GM04504 (cell line): ENCODE data around the gene EXOC3L4.

Experiments
- DNase-seq: peaks from one replicate; pipeline ENCODE4 v3.0.0-alpha.2; 2012; ENCODE audit warnings: low read depth

Gene EXOC3L4

DNA sequence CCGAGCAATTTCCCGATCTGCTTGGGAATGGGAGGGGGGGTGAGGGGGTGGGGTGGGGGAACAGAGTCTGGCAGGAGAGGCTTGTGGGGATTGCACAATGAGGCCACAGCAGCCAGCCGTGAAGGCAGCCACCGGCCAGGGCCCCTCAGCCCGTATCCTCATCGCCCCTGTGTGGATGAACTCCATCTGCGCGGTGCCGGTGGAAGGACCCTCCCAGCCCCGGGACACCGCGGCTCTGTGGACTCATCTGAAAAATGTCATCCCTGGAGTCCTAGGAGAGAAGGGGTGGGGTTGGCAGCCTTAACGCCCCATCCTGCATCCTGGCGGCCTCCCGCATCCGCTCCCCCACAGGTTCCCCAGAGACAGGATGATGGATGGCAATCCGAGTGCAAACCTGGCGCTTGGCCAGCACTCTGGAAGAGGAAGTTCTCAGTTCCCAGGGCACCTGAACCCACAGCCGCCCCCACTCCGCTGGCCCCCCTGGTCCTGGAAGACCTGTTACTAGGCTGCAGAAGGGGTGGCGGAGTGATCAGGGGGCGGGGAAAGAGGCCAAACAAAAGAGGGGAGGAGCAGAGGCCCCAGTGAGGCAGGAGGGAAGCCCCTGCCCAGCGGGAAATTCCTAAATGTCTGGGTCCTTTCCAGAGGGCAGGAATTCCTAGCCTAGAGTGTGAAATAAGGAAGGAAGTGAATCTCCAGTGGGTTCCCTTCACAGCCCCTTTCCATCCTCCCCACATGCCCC lies 27.5 kb downstream of the EXOC3L4 start:
- no peak for DNase-seq

DNA sequence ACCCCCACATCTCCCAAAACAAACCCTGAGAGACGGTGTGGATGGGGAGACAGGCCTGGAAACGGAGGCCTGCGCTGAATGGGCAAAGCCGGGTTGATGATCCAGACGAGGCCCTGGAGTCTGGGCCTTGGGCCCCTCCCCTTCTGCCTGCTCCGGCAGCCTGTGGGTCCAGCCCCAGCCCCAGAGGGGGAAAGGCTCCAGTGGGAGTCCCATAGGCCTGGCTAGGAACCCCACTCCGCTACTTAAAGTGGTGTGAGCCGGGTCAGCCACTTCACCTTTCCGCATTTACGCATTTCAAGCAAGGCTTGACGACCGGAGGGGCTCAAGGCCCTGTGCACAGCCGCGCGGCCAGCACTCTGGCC lies 28.0 kb downstream of the EXOC3L4 start:
- DNase-seq: no peak

DNA sequence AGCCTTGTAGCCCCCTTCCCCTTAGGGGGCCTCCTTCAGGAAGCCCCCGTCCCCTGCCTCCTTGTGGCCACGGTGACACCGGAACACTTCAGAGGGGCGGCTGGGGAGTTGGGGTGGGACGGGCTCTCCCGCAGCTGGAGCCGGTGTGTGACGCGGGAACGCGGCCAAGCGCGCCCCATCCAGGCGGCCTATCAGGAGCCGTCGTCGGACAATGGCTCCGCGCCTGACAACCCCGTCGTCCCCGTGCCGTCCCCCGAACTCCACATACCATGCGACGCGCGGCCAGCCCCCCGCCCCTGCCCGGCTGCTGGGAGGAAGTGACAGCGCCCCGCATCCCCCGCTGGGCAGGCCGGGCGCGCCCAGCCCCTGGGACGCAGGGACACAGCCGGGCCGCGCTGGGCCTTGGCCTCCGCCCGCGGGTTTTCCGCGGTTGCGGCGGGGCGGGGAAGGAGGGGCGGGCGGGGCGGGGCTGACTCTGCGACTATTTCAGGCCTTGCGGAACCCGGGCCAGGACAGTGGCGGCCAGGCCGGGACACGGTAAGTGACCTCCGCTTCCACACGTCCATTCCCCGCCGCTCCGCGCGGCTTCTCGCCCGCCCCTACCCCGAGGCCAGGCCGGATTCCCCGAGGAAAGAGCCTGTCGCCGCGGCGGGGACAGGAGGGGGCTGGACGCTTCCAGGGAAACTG lies 28.6 kb downstream of the EXOC3L4 start, which contains the start of gene TNFAIP2:
Gene TNFAIP2 (plus strand): TSS at position 515 of the 687 bp plus-strand sequence. CDS start 2,997 bp downstream, outside the sequence.
- DNase-seq: no peak

DNA sequence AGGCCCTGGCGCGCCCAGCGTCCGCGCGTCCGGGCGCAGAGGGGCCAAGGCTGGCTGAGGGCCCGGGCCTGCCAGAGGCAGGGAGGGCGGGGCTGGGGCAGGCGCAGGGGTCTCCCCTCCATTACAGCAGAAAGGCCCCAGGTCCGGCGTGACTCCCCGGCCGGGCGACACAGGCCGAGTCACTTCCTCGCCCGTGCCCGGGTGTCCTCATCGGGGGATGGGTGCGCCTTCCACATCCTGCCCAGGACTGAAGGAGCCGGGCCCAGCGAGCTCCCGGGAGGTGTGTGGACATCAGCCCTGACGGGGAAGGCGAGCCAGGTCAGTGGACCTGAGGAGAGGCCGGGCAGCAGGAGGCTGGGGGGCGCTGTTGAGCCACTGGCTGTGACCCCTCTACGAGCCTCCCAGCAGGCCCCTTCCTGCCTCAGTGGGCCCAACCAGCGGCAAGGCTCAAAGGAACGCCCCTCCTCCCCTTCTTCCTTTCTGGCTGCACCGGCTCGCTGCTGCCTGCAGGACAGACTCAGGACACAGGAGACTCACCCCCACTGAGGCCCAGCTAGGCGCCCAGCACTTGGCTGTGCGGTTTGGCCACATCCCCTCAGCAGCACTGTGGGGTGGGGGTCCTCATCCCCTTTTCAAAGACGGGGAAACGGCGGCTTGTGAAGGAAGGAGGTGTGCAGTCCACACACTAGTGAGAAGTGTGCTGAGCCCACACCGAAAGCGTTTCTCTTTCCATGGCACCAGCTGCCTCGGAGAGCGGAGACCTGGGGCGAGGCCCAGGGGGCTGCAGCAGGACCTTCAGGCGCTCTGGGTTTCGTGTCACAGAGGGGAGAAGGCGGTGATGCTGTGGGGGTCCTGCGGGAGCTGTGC lies 29.3 kb downstream of the EXOC3L4 start:
- no peak for DNase-seq

DNA sequence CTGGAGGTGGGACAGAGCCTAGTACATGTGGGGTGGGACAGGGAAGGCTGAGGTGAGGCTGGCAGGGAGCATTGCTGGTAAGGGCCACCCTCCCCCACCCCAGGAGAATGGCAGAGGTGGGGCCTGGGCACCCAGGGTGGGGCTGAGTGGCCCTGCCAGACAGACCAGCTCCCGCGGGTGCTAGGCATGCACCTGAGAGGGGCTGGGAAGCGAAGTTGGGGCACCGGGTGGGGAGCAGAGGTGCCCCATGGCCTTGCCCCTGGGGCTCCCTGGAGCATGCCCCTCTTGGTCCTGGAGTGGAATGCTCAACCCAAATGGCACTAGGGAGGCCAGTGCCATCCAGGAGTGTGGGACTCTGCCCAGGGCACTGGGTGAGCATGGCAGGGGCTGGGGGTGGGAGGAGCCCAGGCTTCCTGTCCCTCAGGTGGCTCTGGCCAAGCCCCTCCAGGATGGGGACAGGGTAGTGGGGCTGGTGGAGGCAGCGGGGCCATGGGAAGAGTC lies 30.0 kb downstream of the EXOC3L4 start:
- DNase-seq: no peak

DNA sequence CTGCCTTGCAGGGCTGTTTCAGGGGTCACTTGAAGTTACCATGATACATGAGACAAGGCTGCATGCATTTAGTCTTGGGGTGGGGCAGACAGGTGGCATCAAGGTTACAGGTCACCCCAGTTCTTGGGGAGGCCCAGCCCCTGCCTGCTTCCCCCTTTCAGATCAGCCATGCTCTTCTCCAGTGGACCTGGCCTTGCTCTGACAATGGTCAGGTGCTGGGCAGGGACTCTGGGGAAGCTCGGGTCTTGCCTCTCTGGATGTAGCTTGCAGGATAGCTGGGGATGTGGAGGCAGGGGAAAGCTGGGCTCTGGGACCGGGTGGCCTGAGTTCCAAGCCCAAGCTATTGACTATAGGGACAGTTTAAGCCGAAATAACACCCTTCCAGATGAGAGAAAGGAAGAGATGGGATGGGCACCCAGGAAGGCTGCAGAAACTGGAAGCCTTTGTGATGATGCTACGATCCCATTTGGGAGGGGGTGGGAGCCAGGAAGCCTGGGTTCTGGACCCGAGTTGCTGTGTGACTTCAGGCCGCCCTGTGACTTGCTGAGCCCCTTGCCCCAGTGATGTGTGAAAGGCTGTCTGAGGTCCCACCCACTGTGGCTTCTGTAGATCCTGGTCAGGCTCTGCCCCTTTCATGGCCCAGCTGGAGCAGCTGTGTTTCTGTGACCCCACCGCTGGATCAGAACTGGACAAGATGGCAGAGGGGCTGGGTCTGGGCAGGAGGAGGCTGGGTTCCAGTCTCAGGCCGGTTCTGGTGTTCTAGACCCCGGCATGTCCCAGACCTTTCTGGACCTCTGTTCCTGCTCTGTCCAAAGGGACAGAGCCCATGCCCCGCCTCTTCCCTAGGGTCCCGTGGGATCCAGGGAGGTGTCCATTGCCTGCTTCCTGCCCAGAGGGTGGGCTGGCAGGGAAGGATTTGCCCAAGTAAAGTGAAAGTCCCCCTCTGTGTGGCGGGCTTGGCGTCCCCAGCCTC lies 30.9 kb downstream of the EXOC3L4 start:
- DNase-seq: no peak

DNA sequence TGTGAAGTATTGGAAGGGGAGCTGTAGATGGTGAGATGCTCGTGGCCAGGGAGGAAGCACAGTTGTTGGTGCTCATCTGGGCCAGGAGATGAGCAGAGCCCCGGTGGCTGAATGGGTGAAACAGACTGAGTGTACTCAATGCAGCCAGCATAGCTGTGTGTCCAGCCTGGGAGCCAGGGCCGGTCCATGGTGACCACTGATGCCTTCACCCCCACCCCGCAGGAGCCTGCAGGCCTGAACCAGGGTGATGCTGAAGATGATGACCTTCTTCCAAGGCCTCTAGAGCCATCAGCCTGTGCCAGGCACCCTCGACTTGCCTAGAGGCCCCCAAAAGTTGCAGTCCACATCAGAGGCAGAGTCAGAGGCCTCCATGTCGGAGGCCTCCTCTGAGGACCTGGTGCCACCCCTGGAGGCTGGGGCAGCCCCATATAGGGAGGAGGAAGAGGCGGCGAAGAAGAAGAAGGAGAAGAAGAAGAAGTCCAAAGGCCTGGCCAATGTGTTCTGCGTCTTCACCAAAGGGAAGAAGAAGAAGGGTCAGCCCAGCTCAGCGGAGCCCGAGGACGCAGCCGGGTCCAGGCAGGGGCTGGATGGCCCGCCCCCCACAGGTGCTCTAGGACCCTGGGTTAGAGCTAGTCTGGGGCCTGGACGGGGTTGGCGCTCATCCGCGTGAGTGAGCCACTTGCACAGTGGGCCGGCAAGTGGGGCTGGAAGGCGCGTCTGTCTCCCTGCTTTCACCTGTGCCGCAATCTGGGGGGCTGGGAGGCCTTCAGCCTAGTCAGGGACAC lies 31.8 kb downstream of the EXOC3L4 start:
- DNase-seq: no peak

DNA sequence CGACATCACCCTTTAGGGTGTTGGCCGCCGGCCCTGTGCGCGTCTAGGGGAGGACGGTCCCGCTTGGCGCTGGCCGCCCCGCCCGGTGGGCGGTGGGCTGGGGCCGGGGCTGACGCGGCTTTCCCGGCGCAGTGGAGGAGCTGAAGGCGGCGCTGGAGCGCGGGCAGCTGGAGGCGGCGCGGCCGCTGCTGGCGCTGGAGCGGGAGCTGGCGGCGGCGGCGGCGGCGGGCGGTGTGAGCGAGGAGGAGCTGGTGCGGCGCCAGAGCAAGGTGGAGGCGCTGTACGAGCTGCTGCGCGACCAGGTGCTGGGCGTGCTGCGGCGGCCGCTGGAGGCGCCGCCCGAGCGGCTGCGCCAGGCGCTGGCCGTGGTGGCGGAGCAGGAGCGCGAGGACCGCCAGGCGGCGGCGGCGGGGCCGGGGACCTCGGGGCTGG lies 32.4 kb downstream of the EXOC3L4 start:
- DNase-seq: no peak

DNA sequence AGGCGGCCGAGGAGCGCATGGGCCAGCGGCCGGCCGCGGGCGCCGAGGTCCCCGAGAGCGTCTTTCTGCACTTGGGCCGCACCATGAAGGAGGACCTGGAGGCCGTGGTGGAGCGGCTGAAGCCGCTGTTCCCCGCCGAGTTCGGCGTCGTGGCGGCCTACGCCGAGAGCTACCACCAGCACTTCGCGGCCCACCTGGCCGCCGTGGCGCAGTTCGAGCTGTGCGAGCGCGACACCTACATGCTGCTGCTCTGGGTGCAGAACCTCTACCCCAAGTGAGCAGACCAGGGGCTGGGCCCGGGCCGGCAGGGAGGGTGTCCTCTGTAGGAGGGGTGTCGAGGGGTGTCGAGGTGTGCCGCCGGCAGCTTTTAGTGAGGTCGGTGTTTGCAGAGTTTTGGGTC lies 32.8 kb downstream of the EXOC3L4 start:
- DNase-seq: no peak

DNA sequence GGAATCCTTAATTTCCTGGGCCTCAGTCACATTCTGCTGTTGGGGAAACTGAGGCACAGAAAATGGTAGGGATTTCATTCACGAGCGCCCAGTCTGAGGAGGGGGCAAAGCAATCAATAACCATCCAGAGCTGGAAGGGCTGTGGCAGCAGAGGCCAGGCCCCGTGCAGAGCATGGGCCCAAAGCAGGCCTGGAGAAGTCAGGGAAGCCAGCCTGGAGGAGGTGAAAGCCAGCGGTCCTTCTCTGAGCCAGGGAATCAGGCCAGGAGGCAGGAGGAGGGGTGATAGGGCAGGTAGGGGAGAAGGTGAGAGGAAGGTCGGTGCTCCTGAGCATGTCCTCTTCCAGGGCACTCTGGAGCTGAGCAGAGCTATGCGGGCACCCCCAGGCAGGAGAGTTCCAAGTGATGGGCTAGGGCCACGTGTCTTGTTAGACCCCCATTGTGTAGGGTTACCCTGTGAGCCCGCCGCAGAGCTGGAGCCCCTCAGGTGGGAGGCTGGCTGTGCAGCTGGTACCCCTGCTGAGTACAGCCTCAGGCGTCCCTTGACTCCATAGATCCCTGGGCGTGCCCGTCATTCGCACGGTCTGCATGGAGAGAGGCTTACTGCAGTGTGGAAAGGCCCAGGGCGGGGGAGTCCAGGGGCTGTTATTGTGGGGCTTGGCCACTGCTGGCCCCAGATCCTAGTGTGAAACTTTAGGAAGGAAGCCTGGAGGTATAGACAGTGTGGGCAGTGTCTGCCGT lies 33.5 kb downstream of the EXOC3L4 start:
- DNase-seq: no peak

DNA sequence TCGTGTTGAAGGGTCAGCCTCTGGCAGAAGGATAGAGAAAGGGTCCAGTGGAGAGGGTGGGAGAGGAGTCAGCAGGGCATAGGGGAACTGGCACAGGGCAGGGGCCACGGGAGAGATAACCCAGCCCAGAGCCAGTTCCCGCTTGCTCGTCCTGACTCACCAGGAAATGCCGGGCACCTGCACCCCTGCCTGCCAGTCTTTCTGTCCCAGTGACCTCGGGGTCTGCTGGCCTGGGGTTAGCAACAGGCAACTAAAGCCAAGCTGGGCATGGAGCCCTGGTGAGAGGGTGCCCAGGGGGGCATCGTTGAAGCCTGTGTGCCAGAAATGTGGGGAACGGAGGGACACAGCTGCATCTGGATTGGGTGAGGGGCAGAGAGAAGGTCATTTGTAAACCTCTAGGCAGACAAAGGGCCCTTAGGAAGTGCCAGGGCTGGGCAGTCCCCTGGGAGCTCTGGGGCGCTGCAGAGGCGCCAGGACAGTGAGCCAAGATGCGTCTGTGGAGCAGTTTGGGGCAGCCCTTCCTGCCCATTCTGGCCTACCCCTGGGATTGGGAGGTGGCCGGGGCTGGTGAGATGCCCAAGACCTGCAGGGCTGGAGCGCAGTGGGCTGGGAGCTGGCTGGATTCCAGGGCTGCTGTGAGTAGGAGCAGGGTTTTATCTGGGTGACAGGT lies 34.2 kb downstream of the EXOC3L4 start:
- no peak for DNase-seq

DNA sequence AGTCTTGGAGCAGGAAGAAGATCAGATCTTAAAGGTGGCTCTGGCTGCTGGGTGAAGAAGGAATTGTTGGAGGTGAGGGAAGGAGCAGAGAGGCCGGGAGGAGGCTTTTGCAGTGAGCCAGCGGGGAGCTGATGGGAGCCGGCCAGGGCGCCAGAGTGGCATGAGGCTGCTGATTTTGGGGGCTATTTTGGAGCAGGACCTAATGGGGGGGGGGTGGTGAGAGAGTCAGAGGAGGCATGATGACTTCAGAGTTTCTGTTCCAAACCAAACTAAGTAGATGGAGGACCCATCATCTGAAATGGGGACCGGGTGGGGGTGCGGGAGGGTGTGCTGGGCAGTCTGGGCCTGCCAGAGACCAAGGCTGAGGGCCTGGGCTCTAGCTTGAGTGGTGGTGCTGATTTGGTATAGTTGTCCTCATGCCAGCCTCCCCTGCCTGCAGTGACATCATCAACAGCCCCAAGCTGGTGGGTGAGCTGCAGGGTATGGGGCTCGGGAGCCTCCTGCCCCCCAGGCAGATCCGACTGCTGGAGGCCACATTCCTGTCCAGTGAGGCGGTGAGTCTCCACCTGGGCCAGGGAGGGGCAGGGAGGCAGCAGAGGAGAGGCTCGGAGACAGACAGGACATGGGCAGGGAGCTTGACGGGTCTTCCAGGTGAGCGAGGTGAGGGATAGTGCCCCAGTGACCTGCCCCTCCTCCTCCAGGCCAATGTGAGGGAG lies 34.9 kb downstream of the EXOC3L4 start:
- DNase-seq: no peak

DNA sequence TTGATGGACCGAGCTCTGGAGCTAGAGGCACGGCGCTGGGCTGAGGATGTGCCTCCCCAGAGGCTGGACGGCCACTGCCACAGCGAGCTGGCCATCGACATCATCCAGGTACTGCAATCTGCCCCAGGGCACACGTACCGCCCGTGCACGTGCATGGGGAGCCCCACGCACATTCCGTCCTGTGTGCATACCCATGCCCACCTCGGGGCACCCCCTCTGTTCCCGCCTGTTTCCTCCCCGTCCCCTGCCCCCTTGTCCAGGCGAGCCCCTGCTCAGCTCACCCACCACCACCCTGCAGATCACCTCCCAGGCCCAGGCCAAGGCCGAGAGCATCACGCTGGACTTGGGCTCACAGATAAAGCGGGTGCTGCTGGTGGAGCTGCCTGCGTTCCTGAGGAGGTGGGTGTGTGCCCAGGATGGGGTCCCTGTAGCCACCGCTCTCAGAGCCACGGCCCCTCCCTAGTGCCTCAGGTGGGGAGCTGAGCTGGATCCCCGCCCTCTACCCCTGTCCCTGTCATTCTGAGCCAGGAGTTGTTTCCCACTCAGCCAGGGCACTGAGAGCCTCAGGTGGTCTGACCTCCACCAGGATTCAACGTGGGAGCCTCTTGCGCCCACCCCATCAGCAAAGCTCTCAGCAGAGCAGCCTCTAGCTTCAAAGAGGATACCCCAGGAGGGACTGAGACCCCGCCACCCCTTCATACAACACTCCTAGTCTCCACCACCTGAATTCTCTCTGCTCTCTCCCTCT lies 35.7 kb downstream of the EXOC3L4 start:
- no peak for DNase-seq

DNA sequence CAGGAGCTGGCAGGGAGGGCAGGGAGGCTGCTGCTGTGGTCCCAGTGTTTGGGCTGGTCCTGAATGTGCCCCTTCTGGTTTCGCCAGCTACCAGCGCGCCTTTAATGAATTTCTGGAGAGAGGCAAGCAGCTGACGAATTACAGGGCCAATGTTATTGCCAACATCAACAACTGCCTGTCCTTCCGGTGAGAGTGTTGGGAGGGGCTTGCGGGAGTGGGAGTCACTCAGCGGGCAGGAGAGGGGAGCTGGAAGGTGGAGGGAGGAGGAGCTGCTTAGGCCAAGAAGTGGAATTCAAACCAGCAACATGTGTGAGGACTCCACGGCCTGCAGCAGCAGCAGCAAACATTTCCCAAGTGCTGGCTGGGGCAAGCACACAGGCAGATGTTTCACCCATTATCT lies 36.4 kb downstream of the EXOC3L4 start:
- DNase-seq: no peak

DNA sequence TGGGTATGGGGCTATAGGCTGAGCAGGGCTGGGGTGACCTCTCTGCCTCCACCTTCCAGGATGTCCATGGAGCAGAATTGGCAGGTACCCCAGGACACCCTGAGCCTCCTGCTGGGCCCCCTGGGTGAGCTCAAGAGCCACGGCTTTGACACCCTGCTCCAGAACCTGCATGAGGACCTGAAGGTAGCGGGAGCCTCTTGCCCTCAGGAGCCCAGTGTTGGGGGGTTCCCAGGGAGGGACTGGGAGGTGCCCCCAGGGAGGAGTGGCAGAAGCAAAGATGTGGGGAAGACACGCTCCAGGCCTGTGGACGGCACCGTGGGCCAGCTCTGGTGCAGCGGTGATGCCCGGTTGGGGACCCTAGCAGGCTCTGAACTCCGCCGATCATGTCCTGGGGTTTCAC lies 37.1 kb downstream of the EXOC3L4 start:
- no peak for DNase-seq

DNA sequence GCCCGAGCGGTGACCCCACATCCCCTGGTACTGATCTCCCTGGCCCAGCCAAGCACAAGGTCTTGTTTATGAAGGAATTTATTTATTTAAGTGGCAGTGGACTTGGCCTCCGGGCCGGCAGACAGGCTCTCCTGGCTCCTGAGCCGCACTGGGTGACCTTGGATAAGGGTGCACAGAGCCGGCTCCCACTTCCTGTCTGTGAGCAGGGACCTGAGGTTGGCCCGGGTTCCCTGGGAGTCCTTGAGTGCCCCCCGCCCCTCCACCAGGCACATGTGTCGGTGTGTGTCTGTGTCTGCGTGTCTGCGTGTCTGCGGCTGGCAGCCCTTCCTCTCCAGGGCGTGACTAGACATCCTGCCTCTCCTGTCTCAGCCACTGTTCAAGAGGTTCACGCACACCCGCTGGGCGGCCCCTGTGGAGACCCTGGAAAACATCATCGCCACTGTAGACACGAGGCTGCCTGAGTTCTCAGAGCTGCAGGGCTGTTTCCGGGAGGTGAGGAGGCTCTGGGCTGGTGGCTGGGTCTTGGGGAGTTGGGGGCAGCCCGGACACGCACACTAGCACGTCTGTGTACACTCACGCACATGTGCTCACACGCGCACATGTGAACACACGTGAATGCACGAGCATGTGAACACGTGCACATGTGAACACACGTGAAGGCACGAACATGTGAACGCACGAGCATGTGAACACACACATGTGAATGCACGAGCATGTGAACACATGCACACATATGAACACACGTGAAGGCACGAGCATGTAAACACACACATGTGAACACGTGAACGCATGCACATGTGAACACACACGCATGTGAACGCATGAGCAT lies 38.1 kb downstream of the EXOC3L4 start:
- DNase-seq: no peak
